GM21447 (cell line): Measurements from ENCODE around the gene WDR72.
"Not testable (repeated sequence)": the region's sequence is repeated elsewhere in the genome, so short reads cannot be mapped to it uniquely, and the experiment has no call there.

Experiments
- ATAC-seq: cut with Tn5 transposase; IDR thresholded peaks from one replicate; pipeline ENCODE4 v1.9.1; 2021; ENCODE audit not compliant: unreplicated experiment

WDR72 gene

DNA sequence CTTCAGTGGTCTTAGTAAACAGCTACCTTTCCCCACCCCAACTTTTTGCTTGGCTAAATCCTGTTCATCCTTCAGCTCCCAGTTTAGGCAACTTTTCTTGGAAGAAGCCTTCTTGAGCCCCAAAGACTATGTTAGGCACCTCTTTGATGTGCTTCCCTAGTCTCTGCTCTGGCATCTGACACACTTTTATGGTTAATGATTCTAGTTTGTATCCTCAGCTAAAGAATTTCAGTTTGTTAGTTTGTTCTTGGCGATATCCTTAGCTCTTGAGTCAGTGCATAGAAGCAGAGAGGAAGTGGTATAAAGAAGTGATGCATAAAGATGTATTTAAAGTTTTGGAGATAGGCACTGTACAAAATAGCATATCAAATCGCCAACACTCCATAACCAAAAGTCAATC, 168.4 kb downstream of the WDR72 start:
- ATAC-seq, result no peak

GRCh38 chr15:53590380-53590779, 169.1 kb downstream of the WDR72 start:
- ATAC-seq, result no peak

- ATAC-seq, result no peak
Measured at GRCh38 chr15:53589520-53590057, 169.9 kb downstream of the WDR72 start.

DNA sequence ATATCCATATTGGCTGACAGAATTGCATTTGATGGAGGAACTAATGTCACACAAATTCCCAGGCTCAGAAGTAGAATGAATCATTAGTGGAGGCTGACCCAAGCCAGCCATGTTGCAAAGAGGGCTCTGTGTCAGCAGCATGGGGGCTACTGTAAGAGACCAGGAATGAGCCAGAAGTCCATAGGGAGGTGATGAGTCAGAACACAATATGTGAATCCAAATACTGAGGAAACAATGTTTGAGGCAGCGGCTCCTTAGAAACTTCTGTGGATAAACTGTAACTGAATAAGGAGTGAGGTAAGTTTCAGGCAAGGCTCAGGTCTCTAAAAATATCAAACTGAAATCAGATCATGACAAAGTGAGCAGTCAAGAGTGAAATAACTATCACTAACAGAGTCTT, 170.7 kb downstream of the WDR72 start:
- no peak for ATAC-seq

- no peak for ATAC-seq
Measured at GRCh38 chr15:53586799-53587198, 172.7 kb downstream of the WDR72 start.

- no peak for ATAC-seq
Measured at GRCh38 chr15:53581513-53581912, 177.9 kb downstream of the WDR72 start.

GRCh38 chr15:53580366-53580765, 179.1 kb downstream of the WDR72 start:
- ATAC-seq, result no peak

DNA sequence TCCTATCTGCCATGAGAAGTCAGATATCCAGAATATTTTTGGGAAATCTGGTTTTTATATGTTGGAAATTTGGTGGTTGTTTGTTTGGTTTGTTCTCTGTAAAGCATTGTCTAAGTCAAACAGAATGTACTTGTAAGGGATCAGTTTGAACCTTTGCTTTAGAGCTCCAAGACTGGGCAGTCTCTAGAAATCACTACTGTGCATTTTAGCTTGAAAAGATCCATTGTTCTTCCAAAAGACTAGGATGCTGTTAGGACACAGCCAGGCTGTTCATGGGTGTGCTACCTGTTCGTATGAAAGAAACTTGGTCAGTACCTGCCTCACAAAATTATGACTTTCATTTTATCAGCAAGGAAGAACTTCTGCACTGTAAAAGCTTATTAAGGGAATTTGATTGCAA, 182.6 kb downstream of the WDR72 start:
- no peak for ATAC-seq

- no peak for ATAC-seq
Measured at GRCh38 chr15:53573091-53573490, 186.4 kb downstream of the WDR72 start.

- ATAC-seq, result no peak
Measured at GRCh38 chr15:53569751-53570480, 189.5 kb downstream of the WDR72 start.

DNA sequence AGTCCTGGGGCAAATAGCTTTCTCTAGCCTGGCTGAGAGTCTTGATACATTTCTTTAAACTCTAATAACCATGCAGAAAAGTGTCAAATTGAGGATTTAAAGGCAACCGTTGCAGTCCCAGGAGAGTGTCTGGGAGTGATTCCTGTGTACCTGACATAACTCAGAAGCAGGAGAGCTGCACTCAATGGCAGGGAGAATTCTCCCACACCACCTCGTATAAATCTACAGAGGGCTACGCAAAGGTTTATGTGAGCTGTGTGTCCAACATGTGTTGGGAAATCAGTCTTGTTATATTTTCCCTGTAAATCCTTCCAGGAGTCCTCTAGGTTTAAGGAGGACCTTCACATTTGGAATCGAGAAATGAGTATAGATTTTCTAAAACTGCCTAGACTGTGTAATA, 192.6 kb downstream of the WDR72 start:
- no peak for ATAC-seq

GRCh38 chr15:53565721-53566120, 193.7 kb downstream of the WDR72 start:
- no peak for ATAC-seq

- no peak for ATAC-seq
Measured at GRCh38 chr15:53564647-53565046, 194.8 kb downstream of the WDR72 start.

- no peak for ATAC-seq
Measured at GRCh38 chr15:53563627-53564026, 195.8 kb downstream of the WDR72 start.

- no peak for ATAC-seq
Measured at GRCh38 chr15:53559364-53560277, 199.8 kb downstream of the WDR72 start.

- no peak for ATAC-seq
Measured at GRCh38 chr15:53558384-53558783, 201.1 kb downstream of the WDR72 start.

DNA sequence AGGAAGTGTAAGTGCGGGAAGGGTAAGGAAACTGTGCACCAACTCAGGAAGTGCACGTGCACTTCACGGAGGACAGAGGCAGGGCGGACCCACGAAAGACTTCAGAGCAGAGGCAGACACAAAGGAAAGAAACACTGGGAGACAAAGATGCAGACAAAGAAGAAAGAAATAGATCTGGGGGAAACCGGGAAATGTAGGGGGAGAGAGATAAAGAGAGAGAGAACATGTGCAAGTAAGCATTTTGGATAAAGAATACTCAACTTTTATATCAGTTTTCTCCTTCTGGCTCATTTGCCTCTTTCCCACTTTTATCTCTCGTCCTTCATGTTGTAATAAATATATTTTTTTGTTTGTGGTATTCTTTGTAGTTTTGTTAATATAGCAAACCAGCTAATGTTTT, 204.2 kb downstream of the WDR72 start:
- no peak for ATAC-seq

- no peak for ATAC-seq
Measured at GRCh38 chr15:53549697-53550305, 209.7 kb downstream of the WDR72 start.

GRCh38 chr15:53548236-53548635, 211.2 kb downstream of the WDR72 start:
- ATAC-seq, result no peak

DNA sequence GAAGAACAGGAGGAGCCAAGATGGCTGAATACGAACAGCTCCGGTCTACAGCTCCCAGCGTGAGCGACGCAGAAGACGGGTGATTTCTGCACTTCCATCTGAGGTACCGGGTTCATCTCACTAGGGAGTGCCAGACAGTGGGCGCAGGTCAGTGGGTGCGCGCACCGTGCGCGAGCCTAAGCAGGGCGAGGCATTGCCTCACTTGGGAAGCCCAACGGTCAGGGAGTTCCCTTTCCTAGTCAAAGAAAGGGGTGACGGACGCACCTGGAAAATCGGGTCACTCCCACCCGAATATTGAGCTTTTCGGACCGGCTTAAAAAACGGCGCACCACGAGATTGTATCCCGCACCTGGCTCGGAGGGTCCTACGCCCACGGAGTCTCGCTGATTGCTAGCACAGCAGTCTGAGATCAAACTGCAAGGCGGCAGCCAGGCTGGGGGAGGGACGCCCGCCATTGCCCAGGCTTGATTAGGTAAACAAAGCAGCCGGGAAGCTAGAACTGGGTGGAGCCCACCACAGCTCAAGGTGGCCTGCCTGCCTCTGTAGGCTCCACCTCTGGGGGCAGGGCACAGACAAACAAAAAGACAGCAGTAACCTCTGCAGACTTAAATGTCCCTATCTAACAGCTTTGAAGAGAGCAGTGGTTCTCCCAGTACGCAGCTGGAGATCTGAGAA, 218.7 kb downstream of the WDR72 start:
- ATAC-seq, result not testable (repeated sequence)

- no peak for ATAC-seq
Measured at GRCh38 chr15:53539878-53540277, 219.6 kb downstream of the WDR72 start.
